NCI-H2107 treated with DMSO at 0.1 percent for 48 hours (cell line): ENCODE results near the gene KCNIP3.

Source experiments
- DNase-seq: peaks from one replicate; lab custom pipeline; 2025; ENCODE audit not compliant: unreplicated experiment; lab: John Stamatoyannopoulos, UW

Gene KCNIP3

DNA sequence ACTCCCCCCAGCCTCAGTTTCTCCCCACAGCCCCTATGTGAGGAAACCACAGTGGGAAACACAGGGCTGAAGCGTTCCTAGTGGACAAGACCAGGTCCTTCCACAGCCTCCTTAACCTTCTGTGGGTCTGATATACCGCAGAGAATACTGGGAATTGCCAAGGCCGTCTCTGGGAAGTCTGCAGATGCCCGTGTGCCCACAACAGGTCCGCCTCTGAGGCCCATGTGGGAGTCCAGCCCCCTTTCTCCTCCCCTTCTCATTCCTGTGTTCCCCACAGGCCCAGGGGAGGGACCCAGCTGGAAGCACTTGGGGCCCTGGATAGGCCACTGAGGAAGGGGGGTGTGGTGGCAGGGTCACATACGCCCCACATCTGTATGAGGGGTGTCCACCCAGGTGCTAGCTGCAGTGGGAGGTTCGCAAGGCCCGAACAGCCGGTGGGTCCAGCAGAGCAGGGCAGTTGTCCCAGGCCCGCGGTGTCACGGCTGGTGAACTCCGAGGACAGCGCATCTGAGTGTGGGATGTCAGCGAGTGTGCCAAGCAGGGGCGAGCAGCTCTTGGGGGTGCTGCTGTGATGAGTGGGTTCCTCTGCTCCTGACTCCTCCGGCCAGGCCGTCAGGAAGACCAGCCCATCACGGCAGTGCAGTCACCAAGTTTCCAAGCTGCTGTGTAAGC, 2.4 kb upstream of the KCNIP3 start:
- DNase-seq, result no peak

DNA sequence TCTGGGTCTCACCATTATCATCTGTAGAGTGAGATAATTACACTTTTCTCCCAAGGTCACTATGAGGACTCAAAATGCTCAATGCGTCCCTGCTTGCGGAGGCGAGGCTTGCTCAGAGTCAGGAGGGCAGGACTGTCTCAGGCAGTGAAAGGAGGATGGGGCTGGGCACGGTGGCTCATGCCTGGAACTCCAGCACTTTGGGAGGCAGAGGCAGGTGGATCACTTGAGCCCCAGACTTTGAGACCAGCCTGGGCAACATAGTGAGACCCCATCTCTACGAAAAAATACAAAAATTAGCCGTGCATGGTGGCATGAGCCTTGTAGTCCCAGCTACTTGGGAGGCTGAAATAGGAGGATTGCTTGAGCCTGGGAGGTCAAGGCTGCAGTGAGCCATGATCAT, 1.8 kb upstream of the KCNIP3 start:
- no peak for DNase-seq

DNA sequence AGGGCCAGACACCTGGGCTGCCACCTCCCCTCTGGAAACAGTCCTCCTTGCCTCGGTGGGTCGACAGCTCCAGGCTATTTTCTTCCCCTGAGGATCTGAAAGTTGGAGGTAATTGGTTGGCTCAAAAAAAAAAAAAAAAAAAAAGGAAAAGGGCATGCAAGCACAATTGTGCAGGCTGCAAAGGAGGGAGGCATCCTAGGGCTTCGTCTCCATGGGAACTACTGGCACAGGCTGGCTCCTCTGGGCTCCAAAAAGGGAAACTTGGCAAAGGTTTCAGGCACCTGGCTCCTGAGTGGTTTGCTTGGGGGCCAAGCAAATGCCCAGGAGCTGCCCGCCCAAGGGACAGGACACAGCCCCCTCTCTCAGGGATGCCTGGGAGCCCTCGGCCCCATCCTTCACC, 1.1 kb upstream of the KCNIP3 start:
- DNase-seq, result peak; percentile 84

DNA sequence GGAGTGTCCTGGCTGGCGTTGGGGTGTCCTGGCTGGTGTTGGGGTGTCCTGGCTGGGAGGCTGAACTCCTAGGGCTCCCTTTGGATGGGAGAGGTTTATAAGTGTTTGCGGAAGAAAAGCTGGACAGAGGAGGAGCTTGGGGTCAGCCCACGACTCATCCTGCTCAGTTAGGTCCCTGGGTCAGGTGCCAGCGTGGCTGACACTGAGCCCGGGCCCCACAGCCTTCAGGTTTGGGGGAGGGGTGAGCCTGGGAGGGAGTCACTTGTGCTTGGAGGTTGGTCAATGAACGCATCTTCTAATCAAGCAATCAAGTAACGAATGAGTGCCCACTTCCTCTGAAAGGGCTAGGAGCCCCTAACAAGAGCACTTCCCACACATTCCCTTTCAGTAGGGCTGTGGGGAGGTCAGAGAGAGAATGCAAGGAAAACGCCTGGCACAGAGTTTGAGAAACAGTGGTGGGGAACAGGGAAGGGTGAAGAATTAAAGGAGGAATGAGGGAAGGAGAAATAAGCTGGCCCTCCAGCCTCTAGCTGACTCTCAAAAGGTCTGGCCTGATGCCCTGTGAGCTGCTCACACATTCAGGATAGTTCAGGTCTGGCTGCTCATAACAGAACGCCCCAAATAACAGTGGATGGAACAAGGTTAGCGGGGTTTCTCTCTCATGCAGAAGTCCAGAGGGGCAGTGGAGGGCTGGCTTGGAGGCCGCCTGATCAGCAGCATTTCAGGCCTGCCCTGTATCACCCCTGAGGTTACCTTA, 670 bp downstream of the KCNIP3 start:
- DNase-seq, result no peak

DNA sequence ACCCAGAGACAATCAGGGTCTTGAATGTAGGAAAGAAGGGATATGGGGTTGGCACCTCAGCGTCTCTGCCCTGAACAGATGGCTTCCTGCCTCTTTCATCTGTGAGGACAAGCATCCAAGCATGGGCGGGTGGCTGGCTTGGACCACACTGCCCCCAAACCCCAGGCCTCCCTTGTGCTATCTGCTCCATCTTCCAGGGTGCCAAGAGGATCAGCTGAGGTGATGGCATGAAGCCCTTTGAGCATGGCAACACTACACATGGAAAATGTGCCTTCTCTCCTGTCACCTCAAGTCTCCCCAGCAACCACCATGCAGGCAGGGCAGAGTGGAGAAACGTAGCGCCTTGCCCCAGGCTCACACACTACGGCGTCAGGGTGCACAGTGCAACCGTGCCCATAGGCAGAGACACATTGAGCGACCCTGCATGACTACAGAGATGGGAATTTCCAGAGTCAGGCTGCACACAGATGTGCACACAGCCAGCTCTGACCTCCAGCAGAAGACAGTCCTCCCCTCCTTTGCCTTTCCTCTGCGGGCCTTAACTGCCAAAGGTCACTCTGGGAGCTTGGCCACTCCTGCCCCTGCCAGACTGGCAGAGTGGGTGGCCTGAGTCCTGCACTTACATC, 1.5 kb downstream of the KCNIP3 start:
- DNase-seq, result no peak

DNA sequence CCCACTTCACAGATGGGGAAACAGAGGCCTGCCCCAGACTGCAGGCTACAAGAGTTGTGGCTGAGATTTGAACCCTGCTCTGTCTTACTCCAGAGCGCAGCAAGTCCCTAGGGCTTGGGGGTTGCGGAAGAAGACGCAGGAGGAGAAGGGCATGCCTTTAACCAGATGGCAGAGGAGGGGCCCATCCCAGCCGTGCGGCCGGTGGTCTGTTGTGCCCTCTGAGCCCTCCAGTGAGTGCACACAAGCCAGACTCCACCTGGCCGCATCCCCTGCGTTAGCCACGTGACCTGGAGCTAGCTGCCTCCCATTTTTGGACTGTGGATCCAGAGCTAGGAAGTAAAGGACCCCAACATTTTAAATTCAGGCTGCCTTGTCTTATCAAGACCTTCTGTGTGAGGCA, 2.8 kb downstream of the KCNIP3 start:
- DNase-seq, result no peak

DNA sequence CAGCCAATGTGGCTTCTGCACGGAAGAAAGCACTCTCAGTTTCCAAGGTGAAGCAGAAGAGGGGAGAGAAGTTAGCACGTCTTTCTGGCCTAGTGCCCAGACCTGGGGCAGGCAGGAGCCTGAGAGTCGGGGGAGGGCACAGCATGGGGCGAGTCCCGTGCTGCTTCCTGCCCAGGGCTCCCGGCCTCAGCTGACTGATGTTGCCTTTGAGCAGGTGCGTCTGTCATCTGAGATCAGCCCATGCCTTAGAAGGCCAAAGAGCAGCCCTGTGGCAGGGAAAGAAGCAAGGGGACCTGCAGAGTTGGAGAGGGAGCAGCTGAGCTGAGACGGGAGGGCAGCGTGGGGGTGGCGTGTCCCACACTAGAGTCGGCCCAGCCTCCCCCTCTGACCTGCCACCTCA, 3.3 kb downstream of the KCNIP3 start:
- peak; percentile 87 for DNase-seq

DNA sequence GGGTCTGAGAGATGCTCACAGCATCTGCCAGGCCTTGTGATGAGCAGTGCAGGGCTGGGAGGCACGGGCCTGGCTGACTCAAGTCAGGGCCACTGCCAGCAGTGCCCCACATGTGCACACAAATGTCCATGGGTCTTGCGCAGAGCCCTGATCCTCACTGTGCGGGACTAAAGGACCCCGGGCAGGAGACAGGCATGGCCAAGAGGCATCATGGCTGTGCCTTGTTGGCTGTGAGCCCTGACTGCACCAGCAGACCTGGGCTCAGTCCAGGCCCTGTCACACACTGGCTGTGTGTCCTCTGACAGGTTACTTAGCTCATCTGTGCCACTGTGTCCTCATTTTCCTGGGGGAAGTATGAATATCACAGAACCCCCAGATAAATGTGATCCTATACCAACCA, 4.0 kb downstream of the KCNIP3 start:
- DNase-seq, result no peak

DNA sequence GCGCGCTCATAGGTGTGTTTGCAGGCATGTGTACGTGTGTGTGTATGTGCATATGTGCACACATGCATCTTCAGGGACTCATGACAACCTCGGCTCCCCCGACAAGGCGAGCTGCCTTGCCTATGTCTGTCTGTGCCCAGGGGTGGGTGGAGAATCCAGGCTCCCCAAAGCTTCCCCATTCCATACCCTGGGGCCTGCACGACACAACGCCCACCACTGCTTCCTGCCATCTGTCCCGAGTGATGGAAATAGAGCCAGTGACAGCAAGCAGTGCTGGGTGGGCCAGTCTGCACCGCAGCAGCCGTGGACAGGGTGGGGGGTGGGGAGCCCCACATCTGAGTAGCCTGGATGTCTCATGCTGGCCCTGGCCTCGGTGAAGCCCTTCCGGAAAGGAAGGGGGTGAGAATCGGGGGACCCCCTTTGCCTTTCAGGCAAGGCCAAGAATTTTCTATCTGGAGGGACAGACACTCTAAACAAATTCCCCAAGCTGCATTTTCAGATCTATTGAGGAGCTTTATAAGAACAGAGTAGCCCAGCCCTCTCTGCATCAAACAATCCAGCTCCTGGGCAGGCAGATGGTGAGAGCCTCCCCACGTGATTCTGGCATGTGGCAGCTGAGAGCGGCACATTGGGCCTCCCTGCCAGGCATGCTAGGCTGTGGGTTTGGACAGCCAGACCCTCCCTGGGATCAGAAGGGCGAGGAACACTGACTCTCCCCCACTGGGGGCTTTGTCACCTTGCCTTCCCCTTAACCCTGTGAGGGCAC, 4.9 kb downstream of the KCNIP3 start:
- DNase-seq, result no peak

DNA sequence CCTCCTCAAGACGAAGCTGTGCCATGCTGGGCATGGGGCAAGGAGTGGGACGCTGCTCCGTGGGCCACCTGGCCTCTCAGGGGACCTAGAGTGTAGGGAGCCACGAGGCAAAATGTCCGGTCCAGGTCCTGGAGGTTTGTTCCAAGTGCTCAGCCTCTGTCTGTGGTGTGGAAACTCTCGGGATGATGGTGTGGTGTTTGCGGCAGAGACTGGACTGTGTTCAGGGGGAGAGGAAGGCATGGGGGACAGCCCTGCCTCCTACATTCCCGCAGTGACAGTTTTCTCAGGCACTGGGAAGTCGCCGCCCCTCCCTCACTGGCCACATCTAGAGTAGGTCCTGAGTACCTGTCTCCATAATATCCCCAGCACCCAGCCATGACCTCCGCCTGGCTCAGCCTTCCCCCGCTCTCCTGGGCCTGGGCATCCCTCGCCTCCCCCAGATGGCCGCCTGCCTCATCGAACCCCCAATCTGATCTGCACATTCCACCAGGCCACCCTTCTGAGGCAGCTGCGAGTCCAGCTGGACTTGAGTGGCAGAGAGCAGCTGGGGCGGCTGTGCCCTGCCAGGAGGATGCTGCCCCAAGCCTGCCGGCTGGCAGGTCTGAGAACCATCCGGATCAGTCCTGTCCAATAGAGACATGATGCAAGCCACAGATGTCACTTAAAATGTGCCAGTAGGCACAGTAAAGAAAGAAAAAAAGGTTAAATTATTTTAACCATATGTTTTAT, 6.2 kb downstream of the KCNIP3 start:
- DNase-seq, result no peak

DNA sequence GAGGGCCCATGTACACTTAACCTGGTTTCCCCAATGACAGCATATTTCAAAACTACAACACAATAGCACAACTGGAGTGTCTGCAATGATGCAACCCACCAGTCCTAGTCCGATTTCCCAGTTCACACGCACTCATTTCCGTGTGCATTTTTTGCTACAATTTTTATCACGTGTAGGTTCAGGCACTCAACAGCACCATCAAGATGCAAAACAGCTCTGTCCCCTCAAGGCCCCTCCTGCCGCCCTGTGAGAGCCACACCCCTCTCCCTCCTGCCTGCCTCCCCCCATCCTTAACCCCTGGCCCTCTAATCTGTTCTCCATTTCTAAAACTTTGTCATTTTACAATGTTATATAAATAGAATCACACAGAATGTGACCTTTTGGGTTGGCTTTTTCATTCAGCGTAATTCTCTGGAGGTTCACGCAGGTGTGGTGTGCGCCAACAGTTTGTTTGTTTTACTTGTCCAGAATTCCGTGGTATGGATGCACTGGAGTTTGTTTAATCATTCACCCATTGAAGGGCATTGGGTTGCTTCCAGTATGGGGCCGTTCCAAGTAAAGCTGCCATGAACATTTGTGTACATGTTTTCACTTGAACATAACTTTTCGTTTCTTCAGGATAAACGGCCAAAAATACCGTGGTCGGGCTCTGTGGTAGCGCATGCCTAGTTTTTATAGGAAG, 8.4 kb downstream of the KCNIP3 start:
- peak; percentile 40 for DNase-seq

DNA sequence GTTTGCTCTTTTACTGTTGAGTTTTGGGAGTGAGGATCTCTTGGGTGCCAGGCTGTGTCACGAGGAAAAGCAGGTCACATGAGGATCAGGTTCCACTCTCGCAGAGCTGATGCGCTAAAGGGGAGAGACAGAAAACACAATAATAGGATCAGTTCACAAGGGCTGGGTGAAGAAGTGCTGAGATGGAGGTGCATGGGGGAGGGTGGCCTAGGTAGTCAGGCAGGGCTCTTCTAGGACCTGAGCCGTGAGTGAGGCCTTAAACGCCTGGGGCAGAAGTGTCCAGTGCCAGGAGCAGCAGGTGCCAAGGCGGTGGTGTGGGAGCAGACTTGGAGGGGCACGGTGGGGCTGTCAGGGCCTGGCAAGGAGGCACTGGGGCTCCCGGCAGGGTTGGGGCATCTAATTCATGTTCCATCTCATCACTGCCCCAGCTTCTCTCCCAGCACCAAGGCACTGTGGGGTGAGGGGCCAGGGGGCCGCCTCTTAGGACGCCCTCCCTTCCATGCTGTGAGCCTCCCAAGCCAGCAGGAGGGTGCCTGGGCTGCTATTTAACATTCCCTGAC, 9.3 kb downstream of the KCNIP3 start:
- peak; percentile 55 for DNase-seq

DNA sequence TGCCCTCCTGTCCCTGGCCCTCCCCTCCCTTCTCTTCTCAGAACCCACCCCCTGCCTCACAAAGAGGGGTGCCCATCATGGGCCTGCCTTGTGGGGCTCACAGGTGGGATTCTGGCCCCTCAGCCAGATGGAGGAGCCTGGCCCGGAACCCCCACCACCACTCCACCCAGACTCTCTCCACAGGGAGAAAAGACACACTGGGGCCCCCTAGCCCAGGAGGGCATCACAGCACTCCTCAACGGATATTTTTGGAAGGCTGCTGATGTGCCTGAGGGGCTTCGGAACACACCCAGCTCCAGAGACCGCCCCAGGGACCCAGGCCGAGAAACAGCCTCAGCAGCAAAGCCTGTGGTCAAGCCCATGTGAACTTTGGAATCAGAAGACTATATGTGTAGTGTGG, 9.9 kb downstream of the KCNIP3 start:
- no peak for DNase-seq

DNA sequence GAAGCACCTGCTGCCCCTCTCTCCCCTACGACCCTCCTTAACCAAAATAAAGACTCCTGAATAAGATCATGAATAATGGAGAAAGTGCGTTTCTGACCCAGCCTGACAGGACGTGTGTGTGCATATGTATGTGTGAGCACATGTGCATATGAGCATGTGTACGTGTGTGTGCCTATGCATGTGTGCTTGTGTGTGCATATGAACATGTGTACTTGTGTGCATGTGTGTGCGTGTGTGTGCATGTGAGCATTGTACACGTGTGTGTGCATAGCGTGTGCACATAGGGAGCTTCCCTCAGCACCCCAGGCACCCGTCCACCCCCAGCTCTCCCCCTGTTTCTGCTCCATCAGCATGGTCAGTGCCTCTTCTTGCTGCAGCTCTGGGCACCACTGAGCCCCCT, 10.7 kb downstream of the KCNIP3 start:
- DNase-seq, result no peak

DNA sequence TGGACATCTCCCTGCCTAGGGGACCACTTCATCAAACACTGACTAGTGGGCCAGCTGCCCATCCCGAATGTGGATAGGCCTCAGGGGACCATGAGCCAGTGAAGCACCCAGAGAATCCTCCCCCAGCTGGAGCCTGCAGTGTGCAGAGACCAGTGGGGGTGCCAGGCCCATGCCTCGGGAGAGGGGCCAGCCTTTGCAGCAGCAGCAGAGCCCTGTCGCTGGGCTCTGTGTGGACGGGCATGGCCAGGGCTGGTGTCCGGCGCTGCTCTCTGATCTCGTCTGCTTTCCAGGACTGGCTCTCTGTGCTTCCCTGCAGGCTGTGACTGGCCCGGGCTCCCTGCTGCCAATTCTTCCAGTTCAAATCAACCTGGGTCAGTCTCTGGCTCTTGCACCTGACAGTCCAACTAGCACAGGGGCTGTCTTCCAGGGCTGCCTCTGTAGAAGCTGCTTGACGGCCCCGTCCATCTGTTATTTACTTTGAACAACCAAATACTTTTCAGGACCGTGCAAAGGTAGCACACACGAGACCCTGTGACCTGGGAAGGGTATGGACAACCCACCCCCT, 11.4 kb downstream of the KCNIP3 start:
- DNase-seq, result no peak

DNA sequence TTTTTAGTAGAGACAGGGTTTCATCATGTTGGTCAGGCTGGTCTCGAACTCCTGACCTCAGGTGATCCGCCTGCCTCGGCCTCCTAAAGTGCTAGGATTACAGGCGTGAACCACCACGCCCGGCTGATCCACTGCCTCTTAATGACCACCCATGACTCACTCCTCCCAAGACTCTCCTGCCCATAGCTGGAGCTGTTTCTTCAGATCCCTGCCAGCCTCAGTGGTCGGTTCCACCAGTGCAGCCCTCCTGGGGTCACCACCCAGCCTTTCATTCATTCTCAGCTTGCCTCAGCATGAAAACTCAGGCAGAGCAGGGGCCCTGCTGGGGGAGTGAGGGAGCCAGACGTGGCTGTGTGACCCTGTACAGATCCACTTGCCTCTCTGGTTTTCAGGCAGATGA, 12.5 kb downstream of the KCNIP3 start:
- DNase-seq, result no peak

DNA sequence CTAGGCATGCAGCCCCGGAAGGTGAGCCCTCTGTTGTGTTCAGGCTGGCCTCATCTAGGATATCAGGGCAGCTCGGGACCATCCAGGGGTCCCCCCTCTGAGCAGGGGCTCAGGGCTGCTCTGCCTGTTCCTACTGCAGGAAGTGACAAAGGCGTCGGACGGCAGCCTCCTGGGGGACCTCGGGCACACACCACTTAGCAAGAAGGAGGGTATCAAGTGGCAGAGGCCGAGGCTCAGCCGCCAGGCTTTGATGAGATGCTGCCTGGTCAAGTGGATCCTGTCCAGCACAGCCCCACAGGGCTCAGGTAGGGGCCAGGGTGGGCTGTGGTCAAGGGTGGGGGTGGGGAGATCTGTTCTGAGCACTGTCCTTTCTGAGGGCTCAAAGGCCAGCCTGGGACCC, 13.1 kb downstream of the KCNIP3 start:
- no peak for DNase-seq

DNA sequence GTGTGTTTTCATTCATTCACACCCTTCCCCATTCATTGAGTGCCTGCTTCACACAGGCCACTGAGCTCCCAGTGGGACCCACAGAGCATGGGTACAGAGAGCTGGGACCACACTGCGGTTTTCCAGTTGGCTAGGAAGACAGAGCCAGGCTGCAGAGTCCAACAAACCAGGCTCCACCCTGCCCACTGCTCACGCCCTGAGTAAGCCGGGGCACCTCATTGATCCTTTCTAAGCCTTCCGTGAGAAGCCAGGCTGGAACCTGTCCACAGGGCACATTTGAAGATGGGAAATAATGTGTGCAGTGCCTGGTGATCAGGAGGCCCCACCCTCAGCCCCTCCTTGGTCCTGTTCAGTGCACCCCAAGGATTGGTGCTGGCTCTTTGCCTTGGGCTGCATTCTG, 13.5 kb downstream of the KCNIP3 start:
- no peak for DNase-seq

DNA sequence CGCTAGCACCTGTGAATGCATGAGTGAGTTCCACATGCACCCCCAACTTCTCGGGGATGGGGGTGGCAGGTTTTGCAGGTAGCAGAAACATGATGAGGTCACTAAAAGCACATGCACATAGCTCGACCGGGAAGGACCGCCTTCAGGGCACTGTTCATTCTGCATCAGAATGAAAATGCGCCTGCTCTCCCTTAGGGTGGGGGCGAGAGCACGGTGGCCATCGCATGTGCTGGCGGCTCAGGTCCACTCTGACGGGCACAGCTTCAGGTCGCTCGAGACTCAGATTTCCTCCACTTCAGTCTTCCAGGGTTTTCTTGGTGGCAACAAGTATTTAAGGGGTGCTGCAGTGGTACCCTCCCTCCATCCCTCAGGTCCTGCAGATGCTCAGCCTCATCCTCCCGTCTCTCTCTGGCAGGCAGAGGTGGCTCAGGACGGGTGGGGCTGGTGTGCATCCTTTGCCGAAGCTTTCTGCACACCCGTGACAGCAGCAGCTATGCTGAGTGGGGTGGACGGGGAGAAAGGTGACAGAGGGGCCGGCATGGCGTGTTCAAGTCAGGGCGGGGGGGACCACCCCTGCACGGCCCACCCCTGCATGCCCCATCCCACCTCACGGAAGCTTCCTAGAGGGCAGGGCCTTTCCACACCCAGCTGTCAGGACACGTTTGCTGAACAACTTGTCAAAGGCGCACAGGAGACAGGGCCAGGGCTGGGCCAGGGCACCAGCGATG, 14.8 kb downstream of the KCNIP3 start:
- no peak for DNase-seq
